CD8-positive, alpha-beta memory T cell (primary cell): Measurements from ENCODE around the gene MS4A6E. TPM values are rescaled to one million over a fixed set of nuclear protein-coding genes. Genes with fewer than 3 reads are reported as not detected.

Experiments
- CTCF ChIA-PET: fragments of 350-600 bp; sonication (Branson Sonifier 250); formaldehyde crosslinking; loops from one replicate; lab custom pipeline; 2021; ENCODE audit warnings: antibody characterized with exemption; lab: Charles Lee
- POLR2A ChIA-PET: fragments of 350-600 bp; sonication (Branson Sonifier 250); formaldehyde crosslinking; loops from one replicate; lab custom pipeline; 2021; ENCODE audit warnings: antibody characterized with exemption; lab: Charles Lee
- DNase-seq, 5 donors: peaks; one replicate each; pipeline versions ENCODE4 v3.0.0 to v3.0.0-alpha.2; 2020 to 2022; ENCODE audit warnings: mixed read lengths in 1 of 5
- H3K27ac ChIP-seq: one replicate; pipeline ENCODE4 v1.7.0; 2013; ENCODE audit warnings: low read depth, mild to moderate bottlenecking, low read length, moderate library complexity
- H3K27me3 ChIP-seq: 2 replicates; pipeline ENCODE4 v1.7.0; 2013; ENCODE audit warnings: low read length, mild to moderate bottlenecking; ENCODE audit not compliant: insufficient read depth, poor library complexity, severe bottlenecking
- H3K36me3 ChIP-seq: 2 replicates; pipeline ENCODE4 v1.7.0; 2013; ENCODE audit warnings: mild to moderate bottlenecking, low read length, moderate library complexity; ENCODE audit not compliant: insufficient read depth
- H3K4me1 ChIP-seq: 2 replicates; pipeline ENCODE4 v1.7.0; 2013; ENCODE audit warnings: mild to moderate bottlenecking, low read length, moderate library complexity; ENCODE audit not compliant: insufficient read depth
- H3K4me3 ChIP-seq: 2 replicates; pipeline ENCODE4 v1.7.0; 2013; ENCODE audit warnings: mild to moderate bottlenecking, low read length
- H3K9me3 ChIP-seq: 2 replicates; pipeline ENCODE4 v1.7.0; 2013; ENCODE audit warnings: mild to moderate bottlenecking, low read length
- H3K27ac Mint-ChIP-seq, 8 donors: one replicate each; pipeline ENCODE4 v1.8.0; 2020 to 2021; ENCODE audit warnings: mixed read lengths in 8 of 8, mild to moderate bottlenecking in 6 of 8, inconsistent platforms in 3 of 8, moderate library complexity in 3 of 8
- H3K27me3 Mint-ChIP-seq, 2 donors: one replicate each; pipeline ENCODE4 v1.8.0; 2020 to 2021; ENCODE audit warnings: mixed read lengths in 2 of 2, mild to moderate bottlenecking in 1 of 2, moderate library complexity in 1 of 2
- H3K36me3 Mint-ChIP-seq, 3 donors: one replicate each; pipeline ENCODE4 v1.8.0; 2020 to 2021; ENCODE audit warnings: mixed read lengths in 3 of 3, inconsistent platforms in 1 of 3, mild to moderate bottlenecking in 1 of 3
- H3K4me1 Mint-ChIP-seq, 3 donors: one replicate each; pipeline ENCODE4 v1.8.0; 2020 to 2021; ENCODE audit warnings: mixed read lengths in 3 of 3, inconsistent platforms in 1 of 3, mild to moderate bottlenecking in 1 of 3
- H3K4me3 Mint-ChIP-seq, 7 donors: one replicate each; pipeline ENCODE4 v1.8.0; 2020 to 2021; ENCODE audit warnings: mixed read lengths in 7 of 7, mild to moderate bottlenecking in 6 of 7, moderate library complexity in 4 of 7, inconsistent platforms in 2 of 7
- H3K9me3 Mint-ChIP-seq, 5 donors: one replicate each; pipeline ENCODE4 v1.8.0; 2020 to 2022; ENCODE audit warnings: mixed read lengths in 5 of 5, mild to moderate bottlenecking in 3 of 5, moderate library complexity in 2 of 5, inconsistent platforms in 1 of 5
- polyA plus RNA-seq: library from polyadenylated mRNA; unstranded; fragments of 300-500 nt; fragmentation: Illumina TruSeq; gene quantifications from one replicate; pipeline ENCODE4 v1.2.3, GENCODE V29; 2021
- total RNA-seq, 2 experiments: library from RNA; stranded (reverse); gene quantifications; one replicate each; pipeline ENCODE4 v1.2.3, GENCODE V29; 2021

The MS4A6E gene
- total and polyA plus RNA-seq, 3 experiments from 2014 or later: not detected

GRCh38 chr11:60339356-60339755 is 12.3 kb downstream of the MS4A6E start:
- no peaks in the 10 kb centered on the region for H3K9me3 Mint-ChIP-seq
- Histone ChIP-seq H3K4me1 (no peaks in the 10 kb centered on the region), H3K36me3 (no peaks in the 10 kb centered on the region), H3K9me3 (no peaks in the 10 kb centered on the region), H3K27me3 (no peaks in the 10 kb centered on the region), H3K4me3 (no peak overlapping the region), H3K27ac (no peak overlapping the region)
- H3K36me3 Mint-ChIP-seq: no peaks in the 10 kb centered on the region
- ChIA-PET POLR2A (no interaction called here), CTCF (no interaction called here)
- H3K27me3 Mint-ChIP-seq: peaks cover 6 to 25% of the 10 kb centered on the region in 2 donors
- H3K27ac Mint-ChIP-seq: no peak overlapping the region
- H3K4me1 Mint-ChIP-seq: no peaks in the 10 kb centered on the region
- DNase-seq: no peak
- no peak overlapping the region for H3K4me3 Mint-ChIP-seq

- no peaks in the 10 kb centered on the region for H3K9me3 ChIP-seq
- Mint-ChIP-seq H3K27me3 (peaks cover 1 to 28% of the 10 kb centered on the region in 2 donors), H3K9me3 (no peaks in the 10 kb centered on the region), H3K4me1 (no peaks in the 10 kb centered on the region), H3K27ac (no peak overlapping the region), H3K36me3 (no peaks in the 10 kb centered on the region), H3K4me3 (no peak overlapping the region)
- no peak overlapping the region for H3K27ac ChIP-seq
- no peak overlapping the region for H3K4me3 ChIP-seq
- peaks cover 3% of the 10 kb centered on the region for H3K27me3 ChIP-seq
- no peaks in the 10 kb centered on the region for H3K4me1 ChIP-seq
- POLR2A ChIA-PET: no interaction called here
- H3K36me3 ChIP-seq: no peaks in the 10 kb centered on the region
- CTCF ChIA-PET: interaction anchor here (0.6 to 1.2 kb wide), 3 partner anchors 9 to 140 kb away, joined by 3 read pairs; no protein-coding TSS in a partner anchor
- DNase-seq: no peak
Observed at GRCh38 chr11:60343094-60343704, 16.1 kb downstream of the MS4A6E start.

DNA sequence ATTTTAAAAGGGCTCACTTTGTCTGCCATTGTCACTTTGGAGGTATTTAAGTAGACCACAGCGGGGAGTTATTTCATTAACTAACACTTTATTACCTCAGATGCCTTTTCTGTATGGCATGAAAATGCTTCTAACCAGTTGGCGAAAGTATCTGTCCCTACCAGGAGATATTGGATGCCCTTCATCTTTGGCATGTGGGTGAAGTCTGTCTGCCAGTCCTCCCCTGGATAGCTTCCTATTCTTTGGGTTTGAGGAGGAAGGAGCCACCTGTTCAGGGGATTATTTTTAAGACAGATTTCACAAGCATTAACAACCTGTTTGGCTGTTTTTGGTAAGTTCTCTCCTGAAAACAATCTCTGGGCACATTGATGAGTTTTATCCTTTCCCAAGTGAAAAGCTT is 17.1 kb downstream of the MS4A6E start:
- POLR2A ChIA-PET: no interaction called here
- H3K36me3 ChIP-seq: no peaks in the 10 kb centered on the region
- Mint-ChIP-seq H3K36me3 (no peaks in the 10 kb centered on the region), H3K9me3 (no peaks in the 10 kb centered on the region), H3K4me3 (no peak overlapping the region), H3K4me1 (no peaks in the 10 kb centered on the region), H3K27ac (no peak overlapping the region), H3K27me3 (peaks cover 1 to 32% of the 10 kb centered on the region in 2 donors)
- DNase-seq: no peak
- CTCF ChIA-PET: interaction anchor here (1.6 kb wide), 1 partner anchor 164 kb away, joined by 3 read pairs; no protein-coding TSS in a partner anchor
- no peaks in the 10 kb centered on the region for H3K4me1 ChIP-seq
- H3K27ac ChIP-seq: no peak overlapping the region
- no peaks in the 10 kb centered on the region for H3K9me3 ChIP-seq
- H3K4me3 ChIP-seq: no peak overlapping the region
- peaks cover 3% of the 10 kb centered on the region for H3K27me3 ChIP-seq

DNA sequence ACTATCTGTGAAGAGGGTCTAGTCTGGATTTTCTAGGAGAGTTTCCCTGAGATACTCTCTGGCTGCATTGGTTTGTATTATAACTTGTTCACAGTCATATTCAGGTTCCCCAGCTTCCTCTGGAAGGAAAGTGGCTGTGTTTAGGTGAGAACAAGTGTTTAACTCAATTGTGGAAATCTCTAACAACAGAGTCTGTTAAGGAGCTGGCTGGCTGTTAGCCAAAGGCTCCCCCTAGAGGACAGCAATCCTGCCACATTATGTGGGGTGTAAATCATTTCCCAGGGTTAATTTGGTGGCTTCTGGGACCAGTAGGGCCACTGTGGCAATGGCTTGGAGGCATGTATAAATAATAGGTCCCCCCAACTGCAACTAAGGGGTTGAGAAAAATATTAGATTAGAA is 18.4 kb downstream of the MS4A6E start:
- Histone ChIP-seq H3K4me1 (no peaks in the 10 kb centered on the region), H3K27me3 (peaks cover 3% of the 10 kb centered on the region), H3K36me3 (no peaks in the 10 kb centered on the region), H3K4me3 (no peak overlapping the region), H3K27ac (no peak overlapping the region), H3K9me3 (no peaks in the 10 kb centered on the region)
- H3K27me3 Mint-ChIP-seq: peaks cover 1 to 37% of the 10 kb centered on the region in 2 donors
- ChIA-PET POLR2A (no interaction called here), CTCF (interaction anchor here (0.9 to 1.6 kb wide), 2 partner anchors 163 to 167 kb away, joined by 3 read pairs; no protein-coding TSS in a partner anchor)
- H3K4me1 Mint-ChIP-seq: no peaks in the 10 kb centered on the region
- H3K27ac Mint-ChIP-seq: no peak overlapping the region
- no peaks in the 10 kb centered on the region for H3K36me3 Mint-ChIP-seq
- no peaks in the 10 kb centered on the region for H3K9me3 Mint-ChIP-seq
- no peak overlapping the region for H3K4me3 Mint-ChIP-seq
- DNase-seq: no peak

- POLR2A ChIA-PET: no interaction called here
- Mint-ChIP-seq H3K4me1 (no peaks in the 10 kb centered on the region), H3K27me3 (peaks cover 1 to 30% of the 10 kb centered on the region in 2 donors), H3K36me3 (no peaks in the 10 kb centered on the region), H3K27ac (no peak overlapping the region), H3K9me3 (no peaks in the 10 kb centered on the region), H3K4me3 (no peak overlapping the region)
- CTCF ChIA-PET: no interaction called here
- Histone ChIP-seq H3K36me3 (no peaks in the 10 kb centered on the region), H3K27ac (no peak overlapping the region), H3K4me1 (no peaks in the 10 kb centered on the region), H3K27me3 (peaks cover 3% of the 10 kb centered on the region), H3K4me3 (no peak overlapping the region), H3K9me3 (no peaks in the 10 kb centered on the region)
- DNase-seq: no peak
Observed at GRCh38 chr11:60347084-60347797, 20.2 kb downstream of the MS4A6E start.

DNA sequence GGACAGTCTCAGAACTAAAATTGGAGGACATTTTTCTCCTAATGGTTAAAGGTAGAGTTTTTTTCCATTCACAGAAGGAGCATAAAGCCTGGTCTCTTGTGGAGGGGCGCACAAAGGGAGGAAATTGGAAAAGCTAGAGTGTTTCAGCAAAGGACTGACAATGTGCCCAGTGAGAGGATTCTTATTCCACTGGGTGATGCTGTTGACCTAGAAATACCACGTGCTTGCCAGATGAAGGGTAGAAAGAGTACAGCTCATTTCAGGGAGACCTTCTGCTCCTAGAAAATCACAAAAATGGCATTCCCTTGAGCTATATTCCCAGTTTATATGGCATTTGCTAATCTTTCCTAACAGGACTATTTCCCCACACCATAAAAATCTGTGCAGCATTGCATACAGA is 21.1 kb downstream of the MS4A6E start:
- H3K27me3 Mint-ChIP-seq: peaks cover 1 to 33% of the 10 kb centered on the region in 2 donors
- no peak overlapping the region for H3K4me3 ChIP-seq
- H3K27ac Mint-ChIP-seq: no peak overlapping the region
- CTCF ChIA-PET: no interaction called here
- H3K27me3 ChIP-seq: peaks cover 3% of the 10 kb centered on the region
- no peaks in the 10 kb centered on the region for H3K36me3 ChIP-seq
- no peak overlapping the region for H3K4me3 Mint-ChIP-seq
- no peak for DNase-seq
- no peaks in the 10 kb centered on the region for H3K4me1 Mint-ChIP-seq
- no peak overlapping the region for H3K27ac ChIP-seq
- H3K36me3 Mint-ChIP-seq: no peaks in the 10 kb centered on the region
- POLR2A ChIA-PET: no interaction called here
- no peaks in the 10 kb centered on the region for H3K4me1 ChIP-seq
- no peaks in the 10 kb centered on the region for H3K9me3 Mint-ChIP-seq
- no peaks in the 10 kb centered on the region for H3K9me3 ChIP-seq

GRCh38 chr11:60349990-60350389 is 22.9 kb downstream of the MS4A6E start:
- H3K27ac Mint-ChIP-seq: no peak overlapping the region

GRCh38 chr11:60357771-60358170 is 30.7 kb downstream of the MS4A6E start:
- Mint-ChIP-seq H3K36me3 (no peaks in the 10 kb centered on the region), H3K27me3 (peaks cover 6 to 26% of the 10 kb centered on the region in 2 donors), H3K4me3 (no peak overlapping the region), H3K4me1 (no peaks in the 10 kb centered on the region), H3K9me3 (no peaks in the 10 kb centered on the region), H3K27ac (no peak overlapping the region)
- no peak for DNase-seq
- H3K27me3 ChIP-seq: no peaks in the 10 kb centered on the region
- no peak overlapping the region for H3K4me3 ChIP-seq
- no peaks in the 10 kb centered on the region for H3K36me3 ChIP-seq
- no peaks in the 10 kb centered on the region for H3K4me1 ChIP-seq
- POLR2A ChIA-PET: no interaction called here
- no peaks in the 10 kb centered on the region for H3K9me3 ChIP-seq
- no peak overlapping the region for H3K27ac ChIP-seq
- CTCF ChIA-PET: no interaction called here

More at GRCh38 chr11:60349990-60350389, 22.9 kb downstream of the MS4A6E start:
- Histone ChIP-seq H3K27ac (no peak overlapping the region), H3K9me3 (no peaks in the 10 kb centered on the region), H3K4me1 (no peaks in the 10 kb centered on the region), H3K4me3 (no peak overlapping the region), H3K27me3 (peaks cover 3% of the 10 kb centered on the region), H3K36me3 (no peaks in the 10 kb centered on the region)
- Mint-ChIP-seq H3K27me3 (peaks cover 4 to 36% of the 10 kb centered on the region in 2 donors), H3K9me3 (no peaks in the 10 kb centered on the region), H3K4me3 (no peak overlapping the region), H3K36me3 (no peaks in the 10 kb centered on the region), H3K4me1 (no peaks in the 10 kb centered on the region)
- DNase-seq: no peak
- ChIA-PET CTCF (no interaction called here), POLR2A (no interaction called here)
